Brain microvascular endothelial cell (primary cell): ENCODE data around the gene GPR65.

Source experiments
- DNase-seq: peaks from one replicate; pipeline ENCODE4 v3.0.0-alpha.2; 2020
- H3K27ac ChIP-seq: fragments of 250-450 bp; sonication (Bioruptor Pico); 2 replicates; pipeline ENCODE4 v1.5.1; 2020; ENCODE audit warnings: mild to moderate bottlenecking, moderate library complexity
- H3K27me3 ChIP-seq: fragments of 250-450 bp; sonication (Bioruptor Pico); replicated peaks from 2 replicates; pipeline ENCODE4 v1.5.1; 2020; ENCODE audit warnings: mild to moderate bottlenecking
- H3K36me3 ChIP-seq: fragments of 250-450 bp; sonication (Bioruptor Pico); replicated peaks from 2 replicates; pipeline ENCODE4 v1.5.1; 2020; ENCODE audit warnings: mild to moderate bottlenecking
- H3K4me3 ChIP-seq: 2 replicates; pipeline ENCODE4 v1.5.1; 2011; ENCODE audit warnings: low read depth, mild to moderate bottlenecking, control low read depth, low read length, moderate library complexity
- in situ Hi-C: cut with HindIII; loops from 2 replicates; pipeline ENCODE4 v1.10.0; 2017; ENCODE audit warnings: low sequenced_read_pairs, low pct_ligation_motif_present
- TF ChIP-seq, protein P1 (sequence below): IDR thresholded peaks from 2 replicates; pipeline ENCODE4 v1.5.1; 2011; ENCODE audit warnings: low read depth, mild to moderate bottlenecking, moderate library complexity, low read length, control low read depth, inconsistent platforms; ENCODE audit errors: missing control alignments

GPR65 gene

DNA sequence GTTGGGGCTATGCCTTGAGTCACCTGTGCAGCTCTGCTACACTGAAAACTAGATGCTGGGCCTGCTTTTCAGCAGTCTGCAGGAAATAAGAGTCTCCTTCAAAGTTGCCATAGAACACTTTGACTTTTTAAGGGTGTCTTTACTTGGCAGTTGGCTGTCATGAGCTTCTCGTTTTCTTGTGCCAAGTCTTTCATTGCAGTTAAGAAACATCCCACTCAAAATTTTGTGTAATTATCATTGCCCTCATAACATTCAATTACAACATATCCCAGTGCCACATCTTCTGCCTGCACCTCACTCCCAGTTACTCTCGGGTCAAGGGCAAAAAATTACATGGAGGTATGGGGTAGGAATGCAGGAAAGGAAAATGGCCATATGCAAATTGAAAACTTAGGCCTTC lies 29.1 kb downstream of the GPR65 start:
- H3K27me3 ChIP-seq, result no peaks in the 10 kb centered on the region
- H3K27ac ChIP-seq, result no peak overlapping the region
- in situ Hi-C loops, result no loop called here
- DNase-seq, result no peak
- no peak overlapping the region for H3K4me3 ChIP-seq
- H3K36me3 ChIP-seq, result no peaks in the 10 kb centered on the region
- TF ChIP-seq, protein P1, sequence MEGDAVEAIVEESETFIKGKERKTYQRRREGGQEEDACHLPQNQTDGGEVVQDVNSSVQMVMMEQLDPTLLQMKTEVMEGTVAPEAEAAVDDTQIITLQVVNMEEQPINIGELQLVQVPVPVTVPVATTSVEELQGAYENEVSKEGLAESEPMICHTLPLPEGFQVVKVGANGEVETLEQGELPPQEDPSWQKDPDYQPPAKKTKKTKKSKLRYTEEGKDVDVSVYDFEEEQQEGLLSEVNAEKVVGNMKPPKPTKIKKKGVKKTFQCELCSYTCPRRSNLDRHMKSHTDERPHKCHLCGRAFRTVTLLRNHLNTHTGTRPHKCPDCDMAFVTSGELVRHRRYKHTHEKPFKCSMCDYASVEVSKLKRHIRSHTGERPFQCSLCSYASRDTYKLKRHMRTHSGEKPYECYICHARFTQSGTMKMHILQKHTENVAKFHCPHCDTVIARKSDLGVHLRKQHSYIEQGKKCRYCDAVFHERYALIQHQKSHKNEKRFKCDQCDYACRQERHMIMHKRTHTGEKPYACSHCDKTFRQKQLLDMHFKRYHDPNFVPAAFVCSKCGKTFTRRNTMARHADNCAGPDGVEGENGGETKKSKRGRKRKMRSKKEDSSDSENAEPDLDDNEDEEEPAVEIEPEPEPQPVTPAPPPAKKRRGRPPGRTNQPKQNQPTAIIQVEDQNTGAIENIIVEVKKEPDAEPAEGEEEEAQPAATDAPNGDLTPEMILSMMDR, result no peak

DNA sequence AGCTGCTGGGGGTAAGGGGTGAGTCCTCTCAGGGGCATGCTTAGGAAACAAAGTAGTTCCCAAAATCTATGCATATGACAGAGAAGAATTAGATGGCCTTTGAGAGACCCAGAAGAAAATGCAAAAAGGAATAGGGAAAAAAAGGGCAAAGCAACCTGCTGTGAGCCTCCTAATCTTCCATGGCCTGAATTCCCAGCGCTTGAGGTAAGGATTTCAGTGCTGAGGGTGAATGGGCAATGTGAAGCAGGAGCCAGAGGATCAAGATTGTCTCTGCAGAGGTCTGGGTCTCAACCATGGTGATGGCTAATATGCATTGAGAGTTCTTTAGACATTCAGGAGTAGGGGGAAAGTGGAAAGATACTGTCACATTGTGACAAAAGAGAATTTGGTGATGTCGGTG lies 31.5 kb downstream of the GPR65 start:
- Histone ChIP-seq H3K27me3 (no peaks in the 10 kb centered on the region), H3K4me3 (no peak overlapping the region), H3K27ac (no peak overlapping the region), H3K36me3 (no peaks in the 10 kb centered on the region)
- in situ Hi-C loops, result no loop called here
- DNase-seq, result no peak
- TF ChIP-seq, protein P1, result no peak

DNA sequence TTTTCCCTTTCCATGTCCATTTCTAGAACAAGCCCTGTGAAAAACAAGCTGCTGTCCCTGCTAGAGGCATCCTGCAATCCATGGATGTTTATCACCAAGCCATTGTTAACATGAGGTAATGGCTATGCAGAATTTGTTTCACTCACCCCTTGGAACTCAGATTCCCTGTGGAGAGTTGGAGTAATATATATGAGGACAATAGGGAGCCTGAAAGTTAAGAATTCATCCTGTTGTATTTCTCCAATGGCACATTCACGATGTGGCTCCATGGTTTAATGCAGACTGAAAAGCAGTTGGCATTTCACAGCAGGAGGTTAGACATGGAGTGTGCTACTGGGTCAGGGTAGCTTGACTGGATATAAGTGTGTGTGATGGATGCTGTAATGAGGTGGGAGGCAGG lies 32.4 kb downstream of the GPR65 start:
- Histone ChIP-seq H3K4me3 (no peak overlapping the region), H3K27ac (no peak overlapping the region), H3K27me3 (no peaks in the 10 kb centered on the region), H3K36me3 (no peaks in the 10 kb centered on the region)
- TF ChIP-seq, protein P1, result no peak
- DNase-seq, result no peak
- in situ Hi-C loops, result no loop called here

DNA sequence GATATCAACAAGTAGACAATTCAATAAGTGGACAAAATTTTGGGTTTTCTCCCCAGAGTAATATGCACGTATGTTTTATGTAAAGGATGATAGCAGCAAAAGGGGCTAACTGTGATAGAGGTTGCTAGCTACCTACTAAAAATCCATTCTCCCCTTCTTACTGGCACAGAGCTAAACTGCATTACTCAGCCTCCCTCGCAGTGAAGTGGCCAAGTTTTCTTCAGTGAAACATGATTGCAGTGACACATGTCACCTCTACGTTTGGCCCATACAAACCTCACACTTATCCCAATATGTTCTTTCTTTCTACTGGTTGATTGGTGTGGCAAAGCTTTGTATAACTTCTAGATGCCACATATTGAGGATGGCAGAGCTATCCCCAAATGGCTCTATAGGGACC lies 34.3 kb downstream of the GPR65 start:
- no peak for DNase-seq
- Histone ChIP-seq H3K27me3 (no peaks in the 10 kb centered on the region), H3K36me3 (no peaks in the 10 kb centered on the region), H3K27ac (no peak overlapping the region), H3K4me3 (no peak overlapping the region)
- in situ Hi-C loops, result no loop called here
- TF ChIP-seq, protein P1, result no peak

DNA sequence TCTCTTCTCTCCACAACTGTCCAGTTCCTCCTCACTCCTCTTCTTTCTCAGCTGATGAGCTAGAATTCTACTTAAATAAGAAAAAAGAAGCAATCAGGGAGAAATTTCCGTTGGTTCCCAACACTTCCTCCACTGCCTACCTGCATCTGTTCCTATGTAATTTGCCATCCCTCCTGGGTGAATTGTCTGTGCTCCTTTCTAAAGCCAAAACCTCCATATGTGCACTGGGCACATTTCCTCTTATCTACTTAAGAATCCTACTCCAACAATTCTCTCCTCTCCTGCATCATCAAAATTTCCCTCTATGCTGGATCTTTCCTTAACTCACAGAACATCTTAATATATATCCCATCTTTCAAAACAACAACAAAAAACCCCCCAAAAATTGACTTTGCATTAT lies 35.2 kb downstream of the GPR65 start:
- in situ Hi-C loops, result no loop called here

More for the DNA sequence above, 35.2 kb downstream of the GPR65 start:
- Histone ChIP-seq H3K36me3 (no peaks in the 10 kb centered on the region), H3K4me3 (no peak overlapping the region), H3K27me3 (no peaks in the 10 kb centered on the region), H3K27ac (no peak overlapping the region)
- TF ChIP-seq, protein P1, result no peak
- DNase-seq, result no peak
